HPDE6-E6E7 (cell line): Measurements from ENCODE around the gene ATXN7.
A peak's percentile ranks its signal among the peaks of the same experiment; 100 is the strongest.

Experiments
- DNase-seq: peaks from one replicate; pipeline ENCODE4 v3.0.0; 2011; ENCODE audit warnings: missing footprints; ENCODE audit errors: extremely low spot score

Gene ATXN7

DNA sequence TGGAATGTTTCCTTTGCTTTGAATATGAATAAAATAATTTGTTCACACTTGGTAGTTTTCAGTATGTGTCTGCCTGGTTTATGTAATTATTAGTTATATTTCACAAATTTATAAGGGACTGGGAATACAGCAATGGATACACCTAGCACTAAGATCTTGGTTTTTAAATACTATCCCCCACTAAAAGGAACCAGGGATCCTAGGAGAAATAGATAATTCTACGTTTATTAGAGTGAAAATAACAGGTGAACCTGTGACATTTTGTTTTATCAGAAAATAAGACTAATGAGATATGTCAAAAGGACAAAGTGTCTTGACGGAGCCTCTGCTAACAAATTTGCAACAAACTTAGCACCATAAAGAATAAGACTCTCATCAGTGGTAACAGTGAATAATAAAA lies 156.2 kb downstream of the ATXN7 start:
- DNase-seq, result no peak

DNA sequence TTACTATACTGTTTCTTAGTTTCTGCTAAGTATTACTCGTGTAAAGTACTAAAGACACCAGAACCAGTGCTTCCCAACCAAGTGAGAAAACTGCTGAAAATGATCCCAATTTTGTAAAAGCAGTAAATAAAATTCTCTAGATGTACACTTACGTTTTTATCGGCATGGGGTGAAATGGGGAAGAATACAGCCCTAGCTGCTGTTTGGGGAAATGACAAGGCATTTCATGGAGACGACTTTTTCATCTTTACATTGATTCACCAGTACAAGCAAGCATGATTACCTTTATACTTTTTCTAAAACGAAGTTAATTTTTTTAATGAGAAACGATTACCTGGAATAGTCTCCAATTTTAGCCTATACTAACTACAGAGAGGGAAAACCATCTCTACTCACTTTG lies 158.3 kb downstream of the ATXN7 start:
- no peak for DNase-seq

DNA sequence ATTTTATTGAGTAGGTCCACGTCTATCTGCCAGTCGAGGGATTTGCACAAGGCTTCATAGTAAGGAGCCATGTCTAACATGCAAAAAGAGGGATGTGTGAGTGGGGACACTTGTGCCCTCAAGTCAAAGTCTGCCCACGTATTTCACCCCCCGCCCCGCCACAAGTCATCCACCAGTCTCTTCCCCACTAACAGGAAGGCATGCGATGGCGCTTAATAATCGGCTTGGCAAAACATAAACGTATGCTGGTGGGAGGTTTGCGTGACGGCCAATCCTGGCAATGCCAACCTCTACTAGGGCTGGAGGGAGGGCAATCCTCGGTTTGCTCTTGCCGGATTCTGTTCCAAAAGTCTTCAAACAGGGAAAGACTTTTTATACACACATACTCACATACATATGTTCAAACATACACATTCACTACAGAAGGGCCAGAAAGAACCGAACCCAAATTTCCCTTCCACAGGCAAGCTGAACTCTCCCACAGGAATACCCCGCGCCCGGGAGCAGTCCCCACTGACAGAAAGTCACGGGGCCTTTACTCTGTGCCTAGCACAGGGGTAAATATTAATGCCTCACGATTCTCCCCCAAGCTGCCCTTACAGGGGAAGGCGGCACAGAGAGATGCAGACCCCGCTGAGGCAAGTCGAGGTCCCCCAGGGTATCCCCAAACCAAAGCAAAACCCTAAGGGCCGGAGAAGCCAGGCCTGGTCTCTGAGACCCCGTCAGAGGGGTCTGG lies 159.0 kb downstream of the ATXN7 start:
- no peak for DNase-seq

- DNase-seq, result peak; percentile 57
Observed at GRCh38 chr3:64023187-64023860, 159.7 kb downstream of the ATXN7 start, which contains the start of gene PSMD6. Gene PSMD6 (minus strand): TSS chr3:64023494. CDS start chr3:64023419, 75 bp downstream.

- no peak for DNase-seq
Observed at GRCh38 chr3:64023861-64024223, 160.2 kb downstream of the ATXN7 start.

DNA sequence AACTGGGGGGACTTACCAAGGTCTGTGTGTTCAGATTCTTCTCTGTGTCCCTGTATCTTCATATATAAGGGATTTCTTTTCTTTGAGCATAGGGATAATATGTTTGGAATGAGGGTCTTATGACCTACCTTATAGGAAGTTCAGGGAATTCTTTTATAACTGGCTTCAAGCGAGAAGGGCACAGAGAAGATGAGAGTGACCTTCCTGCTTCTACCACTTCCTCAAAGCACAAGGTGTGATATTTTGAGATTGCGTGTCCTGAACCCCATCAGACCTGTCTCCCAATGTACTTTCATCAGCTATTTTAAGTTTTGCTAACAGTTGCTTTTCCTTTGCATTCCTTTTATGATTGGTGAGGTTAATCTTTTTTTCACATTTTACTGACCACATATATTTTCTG lies 162.7 kb downstream of the ATXN7 start:
- DNase-seq, result no peak

DNA sequence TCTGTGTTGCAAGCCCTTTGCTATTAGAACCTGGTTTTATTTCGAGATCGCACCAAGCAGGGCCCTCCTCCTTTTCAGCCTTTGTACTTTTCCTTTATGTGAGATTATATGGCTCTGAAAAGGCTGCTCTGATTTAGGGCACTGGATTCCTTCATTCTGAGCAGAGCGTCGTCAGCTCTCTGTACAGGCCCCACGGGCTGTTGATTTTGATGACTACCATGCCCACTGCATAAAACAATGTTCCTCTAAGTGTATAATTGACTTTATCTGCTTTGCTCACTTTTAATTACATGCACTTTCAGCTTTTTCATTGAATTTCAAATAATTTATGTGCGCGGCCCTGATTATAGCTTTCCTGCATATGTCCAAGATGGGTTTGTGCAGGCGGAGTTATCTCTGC lies 164.0 kb downstream of the ATXN7 start:
- no peak for DNase-seq

DNA sequence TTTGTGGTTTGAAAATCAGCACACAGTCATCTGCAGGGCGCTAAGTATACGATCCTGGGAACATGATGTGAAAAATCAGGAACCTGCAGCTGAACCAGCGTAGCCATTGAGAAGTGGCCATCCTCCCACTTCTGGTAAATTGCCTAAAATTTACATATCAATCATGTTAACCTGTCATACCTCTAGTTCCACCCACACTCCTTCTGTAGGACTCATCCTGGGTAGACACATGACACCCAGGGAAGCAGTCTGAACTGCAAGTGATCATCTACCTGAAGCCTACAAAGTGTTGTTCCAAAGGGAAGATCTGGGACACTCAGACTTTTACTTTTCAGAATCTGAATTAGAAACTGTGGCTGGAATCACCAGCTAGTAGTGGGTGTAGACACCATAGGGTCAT lies 165.1 kb downstream of the ATXN7 start:
- no peak for DNase-seq

GRCh38 chr3:64029287-64029686 lies 165.6 kb downstream of the ATXN7 start:
- DNase-seq, result no peak

- DNase-seq, result peak; percentile 22
Observed at GRCh38 chr3:64030741-64031140, 167.1 kb downstream of the ATXN7 start.

- no peak for DNase-seq
Observed at GRCh38 chr3:64031540-64032508, 168.2 kb downstream of the ATXN7 start.

GRCh38 chr3:64033069-64033468 lies 169.4 kb downstream of the ATXN7 start:
- DNase-seq, result no peak

DNA sequence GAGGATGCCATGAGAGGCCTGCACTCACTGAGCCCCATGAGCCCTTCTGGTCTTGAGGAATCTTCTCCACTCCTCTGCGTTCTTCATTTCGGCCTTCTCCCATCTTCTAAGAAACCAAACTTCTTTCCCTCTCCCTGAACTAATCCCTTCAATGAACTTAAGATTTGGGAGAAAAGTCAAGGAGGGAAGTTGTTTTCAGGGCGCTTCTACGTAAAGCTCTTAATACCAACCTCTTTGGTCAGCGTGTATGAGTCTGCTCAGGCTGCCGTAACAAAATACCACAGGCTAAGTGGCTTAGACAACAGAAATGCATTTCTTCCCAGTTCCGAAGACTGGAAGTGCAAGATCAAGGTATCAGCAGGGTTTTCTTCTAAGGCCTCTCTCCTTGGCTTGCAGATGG lies 173.4 kb downstream of the ATXN7 start:
- DNase-seq, result no peak

DNA sequence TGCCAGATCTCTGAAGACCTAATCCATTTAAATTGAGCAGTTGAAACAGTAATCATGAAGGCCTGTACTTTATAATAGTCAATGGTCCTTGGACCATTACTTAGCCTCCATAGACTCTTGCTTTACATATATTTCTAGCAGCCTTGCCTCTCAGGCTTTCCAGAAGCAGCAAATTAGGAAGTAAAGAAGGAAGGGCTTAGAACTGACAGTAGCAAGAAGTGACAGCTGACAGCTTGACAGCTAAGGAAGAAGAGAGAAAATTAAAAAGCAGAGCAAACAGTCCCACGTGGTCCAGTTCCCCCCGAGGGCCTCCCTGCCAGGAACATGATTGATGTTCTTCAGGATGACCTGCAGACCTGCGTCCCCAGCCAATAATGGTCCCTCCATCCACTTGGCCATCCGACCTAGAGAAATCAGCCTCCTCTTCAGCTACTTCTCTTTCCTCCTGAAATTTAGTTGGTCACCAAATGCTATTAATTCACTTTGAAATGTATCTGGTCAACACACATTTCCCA lies 174.6 kb downstream of the ATXN7 start:
- DNase-seq, result no peak

DNA sequence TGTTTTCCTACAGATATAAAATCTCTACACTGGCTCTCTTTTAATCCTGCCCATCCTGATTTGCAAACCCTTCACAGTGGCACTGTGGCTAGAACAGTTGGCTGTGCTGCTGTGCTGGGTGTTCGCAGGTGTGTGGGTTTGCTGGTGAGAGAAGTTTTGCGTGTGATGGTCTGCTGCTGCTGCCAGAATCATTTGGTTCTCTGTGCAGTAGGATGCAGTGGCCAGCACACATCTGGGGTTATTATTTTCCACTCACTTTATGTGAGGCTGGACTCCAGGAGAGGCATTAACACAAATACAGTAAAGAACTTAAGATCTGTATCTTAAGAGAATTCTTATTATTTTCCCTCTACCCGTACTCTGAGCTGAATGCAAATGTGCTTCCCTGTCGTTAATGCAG lies 175.7 kb downstream of the ATXN7 start:
- DNase-seq, result no peak

- no peak for DNase-seq
Observed at GRCh38 chr3:64039981-64040733, 176.5 kb downstream of the ATXN7 start.

DNA sequence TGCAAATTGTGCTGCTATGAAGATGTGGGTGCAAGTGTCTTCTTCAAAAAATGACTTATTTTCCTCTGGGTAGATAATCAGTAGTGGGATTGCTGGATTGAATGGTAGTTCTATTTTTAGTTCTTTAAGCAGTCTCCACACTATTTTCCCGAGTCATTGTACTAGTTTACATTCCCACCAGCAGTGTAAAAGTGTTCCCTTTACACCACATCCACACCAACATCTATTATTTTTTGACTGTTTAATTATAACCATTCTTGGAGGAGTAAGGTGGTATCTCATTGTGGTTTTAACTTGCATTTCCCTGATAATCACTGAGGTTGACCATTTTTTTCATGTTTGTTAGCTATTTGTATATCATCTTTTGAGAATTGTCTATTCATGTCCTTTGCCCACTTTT lies 179.3 kb downstream of the ATXN7 start:
- no peak for DNase-seq

DNA sequence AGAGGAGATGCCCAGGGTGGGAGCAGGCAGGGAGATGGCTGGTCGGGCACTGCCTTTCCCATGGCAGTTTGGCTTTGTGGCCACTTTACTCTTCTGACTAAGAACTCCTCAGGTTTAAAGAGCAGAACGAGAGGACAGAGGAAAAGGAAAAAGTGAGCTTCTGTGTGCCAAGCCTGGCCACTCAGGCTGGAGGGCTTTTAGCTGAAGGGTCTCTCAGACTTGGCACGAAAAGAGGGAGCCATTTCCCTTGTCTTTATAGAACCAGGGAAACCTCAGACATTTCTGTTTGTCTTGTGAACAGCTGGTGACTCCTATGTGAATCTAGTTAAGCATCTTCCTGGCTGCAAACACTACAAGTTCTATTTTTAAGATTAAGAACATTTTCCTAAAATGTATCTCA lies 182.9 kb downstream of the ATXN7 start:
- DNase-seq, result no peak

DNA sequence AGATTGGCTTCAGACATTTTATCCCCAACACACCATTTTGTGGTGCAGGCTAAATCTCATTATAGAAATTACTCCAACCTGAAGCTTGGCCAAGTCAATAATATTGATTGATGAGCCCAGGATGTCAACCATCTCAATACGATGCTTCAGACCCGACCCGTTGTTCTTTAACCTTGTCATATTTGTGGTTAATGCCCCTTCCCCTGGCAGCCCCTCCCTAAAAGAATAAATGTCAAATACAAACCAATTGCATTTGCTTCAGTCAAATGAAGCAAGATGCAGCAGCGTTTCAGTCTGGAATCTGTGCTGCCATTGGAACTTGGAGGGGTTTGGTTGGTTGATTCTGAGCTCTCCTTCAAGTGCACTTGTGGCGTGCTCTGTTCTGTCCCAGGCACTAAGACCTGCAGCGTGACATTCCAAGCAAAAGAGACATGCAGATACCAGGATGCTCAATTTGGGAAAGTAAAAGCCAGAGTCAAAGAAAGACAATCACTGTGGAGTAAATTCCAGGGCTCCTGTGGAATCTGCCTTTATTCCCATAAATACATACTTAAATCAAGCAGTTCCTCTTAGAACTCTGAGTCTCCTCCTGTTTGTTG lies 183.4 kb downstream of the ATXN7 start:
- no peak for DNase-seq

DNA sequence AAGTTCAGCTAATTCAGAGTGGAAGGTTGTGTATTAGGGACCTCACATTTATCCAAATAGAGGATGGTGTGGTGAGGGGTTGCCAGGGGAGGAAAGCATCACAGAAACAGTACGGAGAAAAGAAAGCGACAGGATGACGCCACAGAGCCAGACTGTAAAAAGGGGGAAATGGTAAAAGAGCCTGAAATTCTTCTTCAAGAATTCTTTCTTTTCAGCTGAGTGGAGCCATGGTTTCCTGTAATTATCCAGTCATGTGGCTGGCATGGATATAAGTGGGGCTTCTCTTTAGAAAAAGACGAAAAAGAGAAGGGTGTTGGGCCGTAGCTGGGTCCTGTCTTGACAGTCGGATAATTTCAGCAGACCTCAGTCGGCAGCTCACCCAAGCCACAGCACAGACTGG lies 184.1 kb downstream of the ATXN7 start:
- DNase-seq, result no peak

- no peak for DNase-seq
Observed at GRCh38 chr3:64048631-64049061, 185.0 kb downstream of the ATXN7 start.
